GM18870 (cell line): ENCODE results near the gene NBPF4.
A peak's percentile ranks its signal among the peaks of the same experiment; 100 is the strongest.
"Not testable (repeated sequence)": the region's sequence is repeated elsewhere in the genome, so short reads cannot be mapped to it uniquely, and the experiment has no call there.

Experiments
- ATAC-seq: cut with Tn5 transposase; IDR thresholded peaks from one replicate; pipeline ENCODE4 v1.9.1; 2021; ENCODE audit warnings: moderate library complexity; ENCODE audit not compliant: unreplicated experiment

Gene NBPF4

DNA sequence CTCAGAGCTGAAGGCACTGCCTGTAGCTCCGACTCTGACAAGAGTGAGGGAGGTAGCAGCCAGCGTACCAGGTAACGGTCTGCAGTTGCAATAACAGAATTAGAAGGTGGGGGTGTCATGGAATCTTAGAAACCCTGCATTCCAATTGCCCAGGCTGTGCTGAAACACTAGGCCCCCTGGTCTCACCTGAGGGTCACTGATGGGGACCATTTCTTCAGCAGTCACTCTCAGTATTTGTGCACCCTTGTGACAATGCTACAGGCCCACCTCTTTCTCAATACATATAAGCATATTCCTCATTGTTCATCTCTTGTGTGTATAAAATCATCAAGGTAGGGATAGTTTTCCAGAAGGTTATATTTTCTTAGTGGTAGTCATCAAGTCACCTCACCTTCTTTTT is at the start of gene NBPF4:
Gene NBPF4, minus strand, starts transcription at position 101 of the 400 bp plus-strand sequence. CDS start 315 bp downstream, outside the sequence.
- ATAC-seq: not testable (repeated sequence)

DNA sequence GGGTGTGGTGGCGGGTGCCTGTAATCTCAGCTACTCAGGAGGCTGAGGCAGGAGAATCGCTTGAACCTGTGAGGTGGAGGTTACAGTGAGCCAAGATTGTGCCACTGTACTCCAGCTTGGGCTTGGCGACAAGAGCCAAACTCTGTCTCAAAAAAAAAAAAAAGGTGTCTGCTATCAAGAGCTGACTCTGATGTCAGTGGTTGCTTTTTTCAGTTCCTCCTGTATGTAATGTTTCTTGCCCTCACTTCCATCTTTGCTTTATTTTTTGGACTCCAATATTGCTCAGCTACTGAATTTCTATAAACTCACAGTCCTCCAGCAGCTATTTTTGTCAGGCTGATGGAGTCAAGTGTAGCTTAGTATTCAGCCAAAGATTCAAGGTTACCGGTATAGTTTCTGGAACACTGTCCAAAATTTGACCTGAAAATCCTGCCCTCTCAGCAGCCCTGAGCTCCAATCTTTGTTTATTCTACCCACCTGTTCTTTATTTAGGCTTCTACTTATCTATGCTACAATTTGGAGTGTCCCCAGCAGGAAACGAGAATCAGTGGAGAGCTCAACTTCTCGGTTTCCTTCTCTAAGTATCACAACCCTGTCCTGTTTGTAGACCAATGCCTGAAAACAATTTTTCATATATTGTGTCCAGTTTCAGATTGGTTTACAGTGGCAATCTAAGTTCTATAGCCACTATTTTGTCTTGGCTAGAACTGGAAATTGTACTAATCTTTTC is 38.8 kb upstream of the NBPF4 start:
- not testable (repeated sequence) for ATAC-seq

GRCh38 chr1:108272485-108273327 is 28.8 kb upstream of the NBPF4 start:
- ATAC-seq: not testable (repeated sequence)

GRCh38 chr1:108267097-108267496 is 23.2 kb upstream of the NBPF4 start:
- not testable (repeated sequence) for ATAC-seq

DNA sequence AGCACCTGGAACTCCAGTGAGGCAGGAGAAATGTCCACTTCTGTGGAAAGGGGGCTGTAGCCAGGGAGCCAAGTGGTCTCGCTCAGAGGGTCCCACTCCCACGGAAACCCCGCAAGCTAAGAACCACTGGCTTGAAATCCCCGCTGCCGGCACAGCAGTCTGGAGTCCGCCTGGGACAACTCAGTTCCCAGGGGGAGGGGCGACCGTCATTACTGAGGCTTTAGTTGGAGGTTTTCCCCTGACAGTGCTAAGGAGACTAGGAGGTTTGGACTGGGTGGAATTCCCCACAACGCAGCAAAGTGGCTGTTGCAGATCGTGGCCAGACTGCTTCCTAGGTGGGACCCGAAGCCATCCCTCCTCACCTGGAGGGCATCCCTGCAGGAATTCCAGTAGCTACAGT is 18.1 kb upstream of the NBPF4 start:
- not testable (repeated sequence) for ATAC-seq

GRCh38 chr1:108261519-108261918 is 17.6 kb upstream of the NBPF4 start:
- not testable (repeated sequence) for ATAC-seq

- ATAC-seq: not testable (repeated sequence)
Observed at GRCh38 chr1:108260578-108261259, 16.8 kb upstream of the NBPF4 start.

DNA sequence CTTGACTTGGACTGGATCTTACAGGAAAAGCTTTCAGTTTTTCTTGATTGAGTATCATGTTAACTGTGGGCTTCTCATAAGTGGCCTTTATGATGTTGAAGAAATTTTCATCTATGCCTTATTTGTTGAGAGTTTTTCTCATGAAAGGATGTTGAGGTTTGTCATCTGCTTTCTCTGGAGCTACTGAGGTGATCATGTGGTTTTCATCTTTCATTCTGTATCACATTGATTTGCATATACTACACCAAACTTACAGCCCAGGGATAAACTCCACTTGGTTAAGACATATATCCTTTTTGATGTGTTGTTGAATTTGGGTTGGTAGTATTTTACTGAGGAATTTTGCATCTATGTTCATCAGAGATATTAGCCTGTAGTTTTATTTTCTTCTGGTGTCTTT is 11.6 kb upstream of the NBPF4 start:
- peak; percentile 73 for ATAC-seq

GRCh38 chr1:108239426-108239825 is 4.5 kb downstream of the NBPF4 start:
- not testable (repeated sequence) for ATAC-seq

GRCh38 chr1:108235308-108235707 is 8.6 kb downstream of the NBPF4 start:
- not testable (repeated sequence) for ATAC-seq

DNA sequence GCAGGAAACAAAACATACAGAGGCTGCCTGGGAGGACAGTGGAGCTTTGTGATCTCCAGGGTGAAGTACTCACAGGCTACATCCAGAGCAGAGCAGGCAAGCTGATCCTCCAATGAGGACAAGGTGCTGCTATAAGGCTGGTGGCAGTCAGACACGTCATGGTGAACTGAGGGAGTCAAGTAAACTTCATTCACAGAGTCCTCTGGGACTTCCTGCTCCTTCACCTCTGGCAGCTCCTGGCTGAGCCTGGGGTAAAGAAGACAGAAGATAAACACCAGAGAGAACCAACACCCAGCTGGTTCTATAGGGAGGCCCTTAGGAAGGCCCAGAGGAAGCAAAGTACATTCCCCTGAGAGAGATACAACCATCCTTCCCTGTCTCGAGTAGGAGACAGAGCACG is 11.7 kb downstream of the NBPF4 start:
- ATAC-seq: not testable (repeated sequence)

GRCh38 chr1:108229976-108230375 is 13.9 kb downstream of the NBPF4 start:
- ATAC-seq: not testable (repeated sequence)

DNA sequence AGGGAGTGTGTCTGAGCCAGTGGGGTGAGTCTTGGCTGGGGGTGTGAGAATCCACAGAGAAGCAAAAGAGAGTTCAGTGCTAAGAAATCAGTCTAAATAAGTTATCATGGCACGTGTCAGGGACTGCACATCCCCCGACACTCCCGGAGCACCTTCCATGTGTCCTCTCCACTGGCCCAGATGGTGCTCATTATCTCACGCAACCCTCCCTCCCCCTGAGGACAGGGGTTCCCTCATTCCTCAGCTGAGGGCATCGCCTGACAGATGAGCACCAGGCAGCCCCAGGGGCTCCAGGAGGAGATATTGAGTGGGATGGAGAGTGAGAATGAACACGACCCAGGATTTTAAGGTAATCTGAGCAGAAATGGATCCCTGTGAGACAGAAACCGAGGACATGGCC is 16.1 kb downstream of the NBPF4 start:
- ATAC-seq: not testable (repeated sequence)

- not testable (repeated sequence) for ATAC-seq
Observed at GRCh38 chr1:108226855-108227254, 17.0 kb downstream of the NBPF4 start.

- not testable (repeated sequence) for ATAC-seq
Observed at GRCh38 chr1:108223226-108223625, 20.6 kb downstream of the NBPF4 start.

DNA sequence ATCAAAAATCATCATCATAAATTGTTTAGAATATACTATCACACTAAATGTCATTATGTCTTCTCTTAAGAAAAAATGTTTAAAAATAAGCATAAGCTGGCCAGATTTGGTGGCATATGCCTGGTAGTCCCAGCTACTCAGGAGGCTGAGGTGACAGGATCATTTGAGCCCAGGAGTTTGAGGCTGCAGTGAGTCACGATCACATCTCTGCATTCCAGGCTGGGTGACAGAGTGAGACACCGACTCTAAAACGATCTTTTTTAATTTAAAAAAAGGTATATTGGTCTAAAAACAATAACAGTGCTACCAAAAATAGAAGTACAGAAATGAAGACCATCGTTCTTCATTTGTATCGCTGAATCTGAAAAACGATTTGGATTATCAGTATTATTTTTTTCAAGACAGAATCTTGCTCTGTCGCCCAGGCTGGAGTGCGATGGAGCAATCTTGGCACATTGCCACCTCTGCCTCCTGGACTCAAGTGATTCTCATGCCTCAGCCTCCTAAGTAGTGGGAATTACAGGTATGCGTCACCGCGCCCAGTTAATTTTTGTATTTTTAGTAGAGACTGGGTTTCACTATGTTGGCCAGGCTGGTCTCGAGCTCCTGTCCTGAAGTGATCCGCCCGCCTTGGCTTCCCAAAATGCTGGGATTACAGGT is 26.2 kb downstream of the NBPF4 start:
- ATAC-seq: not testable (repeated sequence)

- not testable (repeated sequence) for ATAC-seq
Observed at GRCh38 chr1:108217007-108217406, 26.9 kb downstream of the NBPF4 start.

GRCh38 chr1:108216028-108216890 is 27.6 kb downstream of the NBPF4 start:
- not testable (repeated sequence) for ATAC-seq

- ATAC-seq: not testable (repeated sequence)
Observed at GRCh38 chr1:108214641-108215465, 29.0 kb downstream of the NBPF4 start.
